ENCODE measurements around the gene GNAZ.

DNA sequence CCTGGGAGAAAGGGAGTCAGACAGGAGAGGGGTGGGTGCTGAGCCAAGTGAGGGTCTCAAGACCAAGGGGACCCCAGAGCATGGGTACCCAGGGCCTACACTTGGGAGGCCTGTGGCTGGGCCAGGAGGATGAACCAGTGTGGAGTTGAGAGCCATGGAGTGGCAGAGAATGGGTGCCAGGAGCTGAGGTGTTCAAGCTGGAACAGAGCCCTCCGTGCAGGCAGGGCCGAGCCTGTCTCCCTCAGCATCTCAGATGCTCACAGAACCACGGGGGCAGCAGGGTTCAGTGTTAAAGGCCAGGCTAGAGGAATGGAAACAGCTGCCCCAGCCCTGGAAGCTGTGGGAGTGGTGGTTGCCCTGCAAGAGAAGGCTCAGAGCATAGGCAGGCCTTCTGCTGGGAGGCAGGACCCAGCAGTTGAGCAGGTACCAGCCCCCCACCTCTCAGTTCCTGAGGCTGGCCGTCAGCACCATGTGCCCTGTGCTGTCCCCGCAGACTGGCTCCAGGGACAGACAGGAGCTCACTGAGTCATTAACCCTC lies 39.2 kb downstream of the GNAZ start:
- TF ChIP-seq, protein P1, sequence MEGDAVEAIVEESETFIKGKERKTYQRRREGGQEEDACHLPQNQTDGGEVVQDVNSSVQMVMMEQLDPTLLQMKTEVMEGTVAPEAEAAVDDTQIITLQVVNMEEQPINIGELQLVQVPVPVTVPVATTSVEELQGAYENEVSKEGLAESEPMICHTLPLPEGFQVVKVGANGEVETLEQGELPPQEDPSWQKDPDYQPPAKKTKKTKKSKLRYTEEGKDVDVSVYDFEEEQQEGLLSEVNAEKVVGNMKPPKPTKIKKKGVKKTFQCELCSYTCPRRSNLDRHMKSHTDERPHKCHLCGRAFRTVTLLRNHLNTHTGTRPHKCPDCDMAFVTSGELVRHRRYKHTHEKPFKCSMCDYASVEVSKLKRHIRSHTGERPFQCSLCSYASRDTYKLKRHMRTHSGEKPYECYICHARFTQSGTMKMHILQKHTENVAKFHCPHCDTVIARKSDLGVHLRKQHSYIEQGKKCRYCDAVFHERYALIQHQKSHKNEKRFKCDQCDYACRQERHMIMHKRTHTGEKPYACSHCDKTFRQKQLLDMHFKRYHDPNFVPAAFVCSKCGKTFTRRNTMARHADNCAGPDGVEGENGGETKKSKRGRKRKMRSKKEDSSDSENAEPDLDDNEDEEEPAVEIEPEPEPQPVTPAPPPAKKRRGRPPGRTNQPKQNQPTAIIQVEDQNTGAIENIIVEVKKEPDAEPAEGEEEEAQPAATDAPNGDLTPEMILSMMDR (IDR thresholded peaks at IDR 0.05), result no peak
- TF ChIP-seq POLR2A (IDR thresholded peaks at IDR 0.05) (no peak), POLR2AphosphoS5 (IDR thresholded peaks at IDR 0.05) (no peak), EP300 (IDR thresholded peaks at IDR 0.05) (no peak)

All from stomach (tissue), 4 donors.